SK-N-SH treated with all-trans-retinoic acid at 6 μM for 48 hours (cell line): Measurements from ENCODE around the gene KIAA1671.

ENCODE experiments used
- BACH2 ChIP-seq: fragments of 250-450 bp; sonication (Bioruptor Pico); IDR thresholded peaks from 2 replicates; pipeline ENCODE4 v1.9.0; 2021; ENCODE audit warnings: mild to moderate bottlenecking, borderline replicate concordance
- GLIS3 ChIP-seq: fragments of 250-450 bp; sonication (Bioruptor Pico); IDR thresholded peaks from 2 replicates; pipeline ENCODE4 v1.5.0; 2020; ENCODE audit warnings: mild to moderate bottlenecking, moderate library complexity
- ISL1 ChIP-seq: fragments of 250-450 bp; sonication (Bioruptor Pico); IDR thresholded peaks from 2 replicates; pipeline ENCODE4 v2.1.2; 2022; ENCODE audit warnings: mild to moderate bottlenecking, moderate library complexity
- RARB ChIP-seq: fragments of 250-450 bp; sonication (Bioruptor Pico); IDR thresholded peaks from 2 replicates; pipeline ENCODE4 v1.8.0; 2021; ENCODE audit warnings: mild to moderate bottlenecking, moderate library complexity
- SNAI2 ChIP-seq: fragments of 250-450 bp; sonication (Bioruptor Pico); IDR thresholded peaks from 2 replicates; pipeline ENCODE4 v1.5.0; 2020; ENCODE audit warnings: mild to moderate bottlenecking, moderate library complexity
- TCF4 ChIP-seq: fragments of 250-450 bp; sonication (Bioruptor Pico); IDR thresholded peaks from 2 replicates; pipeline ENCODE4 v1.8.0; 2021; ENCODE audit warnings: mild to moderate bottlenecking, moderate library complexity, borderline replicate concordance
- ZC3H10 ChIP-seq: fragments of 250-450 bp; sonication (Bioruptor Pico); IDR thresholded peaks from 2 replicates; pipeline ENCODE4 v1.5.1; 2021; ENCODE audit warnings: mild to moderate bottlenecking, moderate library complexity
- ZFP3 ChIP-seq: fragments of 250-450 bp; sonication (Bioruptor Pico); IDR thresholded peaks from 2 replicates; pipeline ENCODE4 v1.5.0; 2020; ENCODE audit warnings: mild to moderate bottlenecking, moderate library complexity
- TF ChIP-seq, protein P1 (sequence below): fragments of 250-450 bp; sonication (Bioruptor Pico); IDR thresholded peaks from 2 replicates; pipeline ENCODE4 v1.8.0; 2020; ENCODE audit warnings: mild to moderate bottlenecking, moderate library complexity, borderline replicate concordance
- TF ChIP-seq, protein P2 (sequence below): fragments of 250-450 bp; sonication (Bioruptor Pico); IDR thresholded peaks from 2 replicates; pipeline ENCODE4 v1.5.1; 2020; ENCODE audit warnings: low read depth, mild to moderate bottlenecking, moderate library complexity

DNA sequence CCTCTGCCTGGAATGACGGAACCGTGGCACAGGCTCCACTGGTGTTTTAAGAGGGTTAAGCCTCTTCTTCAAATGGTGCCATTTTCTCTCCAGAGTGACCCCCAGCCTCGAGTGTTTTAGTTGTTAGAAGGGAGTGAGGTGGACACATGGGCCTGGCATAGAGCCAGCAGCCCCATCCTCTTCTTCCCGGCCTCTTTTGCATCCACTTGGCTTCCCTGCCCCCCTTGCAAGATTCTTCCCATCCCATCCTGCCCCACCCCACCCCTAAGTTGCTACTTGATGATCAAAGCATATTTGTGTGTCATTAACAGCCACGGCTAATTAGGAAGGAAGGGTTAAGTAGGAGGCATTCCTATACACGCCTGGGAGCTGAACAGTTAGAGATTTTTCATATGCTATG lies 174.8 kb downstream of the KIAA1671 start:
- no peak for TF ChIP-seq SNAI2
- TF ChIP-seq, protein P1, sequence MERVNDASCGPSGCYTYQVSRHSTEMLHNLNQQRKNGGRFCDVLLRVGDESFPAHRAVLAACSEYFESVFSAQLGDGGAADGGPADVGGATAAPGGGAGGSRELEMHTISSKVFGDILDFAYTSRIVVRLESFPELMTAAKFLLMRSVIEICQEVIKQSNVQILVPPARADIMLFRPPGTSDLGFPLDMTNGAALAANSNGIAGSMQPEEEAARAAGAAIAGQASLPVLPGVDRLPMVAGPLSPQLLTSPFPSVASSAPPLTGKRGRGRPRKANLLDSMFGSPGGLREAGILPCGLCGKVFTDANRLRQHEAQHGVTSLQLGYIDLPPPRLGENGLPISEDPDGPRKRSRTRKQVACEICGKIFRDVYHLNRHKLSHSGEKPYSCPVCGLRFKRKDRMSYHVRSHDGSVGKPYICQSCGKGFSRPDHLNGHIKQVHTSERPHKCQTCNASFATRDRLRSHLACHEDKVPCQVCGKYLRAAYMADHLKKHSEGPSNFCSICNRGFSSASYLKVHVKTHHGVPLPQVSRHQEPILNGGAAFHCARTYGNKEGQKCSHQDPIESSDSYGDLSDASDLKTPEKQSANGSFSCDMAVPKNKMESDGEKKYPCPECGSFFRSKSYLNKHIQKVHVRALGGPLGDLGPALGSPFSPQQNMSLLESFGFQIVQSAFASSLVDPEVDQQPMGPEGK, result no peak
- TF ChIP-seq TCF4 (CRISPR knock-in tag), result no peak
- no peak for TF ChIP-seq ZC3H10 (CRISPR knock-in tag)
- TF ChIP-seq RARB, result no peak
- no peak for TF ChIP-seq GLIS3 (CRISPR knock-in tag)
- no peak for TF ChIP-seq BACH2 (CRISPR knock-in tag)
- TF ChIP-seq ZFP3, result no peak
- TF ChIP-seq, protein P2, sequence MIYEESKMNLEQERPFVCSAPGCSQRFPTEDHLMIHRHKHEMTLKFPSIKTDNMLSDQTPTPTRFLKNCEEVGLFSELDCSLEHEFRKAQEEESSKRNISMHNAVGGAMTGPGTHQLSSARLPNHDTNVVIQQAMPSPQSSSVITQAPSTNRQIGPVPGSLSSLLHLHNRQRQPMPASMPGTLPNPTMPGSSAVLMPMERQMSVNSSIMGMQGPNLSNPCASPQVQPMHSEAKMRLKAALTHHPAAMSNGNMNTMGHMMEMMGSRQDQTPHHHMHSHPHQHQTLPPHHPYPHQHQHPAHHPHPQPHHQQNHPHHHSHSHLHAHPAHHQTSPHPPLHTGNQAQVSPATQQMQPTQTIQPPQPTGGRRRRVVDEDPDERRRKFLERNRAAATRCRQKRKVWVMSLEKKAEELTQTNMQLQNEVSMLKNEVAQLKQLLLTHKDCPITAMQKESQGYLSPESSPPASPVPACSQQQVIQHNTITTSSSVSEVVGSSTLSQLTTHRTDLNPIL (CRISPR knock-in tag), result no peak
- no peak for TF ChIP-seq ISL1 (CRISPR knock-in tag)
